HG03521 (cell line): ENCODE measurements around the gene FNDC1.
A peak's percentile ranks its signal among the peaks of the same experiment; 100 is the strongest.
"Not testable (repeated sequence)": the region's sequence is repeated elsewhere in the genome, so short reads cannot be mapped to it uniquely, and the experiment has no call there.

Experiments
- ATAC-seq: cut with Tn5 transposase; IDR thresholded peaks from one replicate; pipeline ENCODE4 v1.9.1; 2021; ENCODE audit warnings: mild to moderate bottlenecking, moderate library complexity; ENCODE audit not compliant: unreplicated experiment

The FNDC1 gene

GRCh38 chr6:159169193-159169555 lies at the start of gene FNDC1:
Gene FNDC1 (plus strand): TSS chr6:159169400. CDS start chr6:159169597, 197 bp downstream.
- no peak for ATAC-seq

GRCh38 chr6:159119791-159120190 lies 49.4 kb upstream of the FNDC1 start:
- no peak for ATAC-seq

- no peak for ATAC-seq
Measured at GRCh38 chr6:159121486-159121885, 47.7 kb upstream of the FNDC1 start.

- ATAC-seq = no peak
Measured at GRCh38 chr6:159122453-159122852, 46.7 kb upstream of the FNDC1 start.

- ATAC-seq = not testable (repeated sequence)
Measured at GRCh38 chr6:159123831-159124230, 45.4 kb upstream of the FNDC1 start.

GRCh38 chr6:159125014-159125609 lies 44.1 kb upstream of the FNDC1 start:
- no peak for ATAC-seq

- no peak for ATAC-seq
Measured at GRCh38 chr6:159125951-159126352, 43.2 kb upstream of the FNDC1 start.

- peak; percentile 9 for ATAC-seq
Measured at GRCh38 chr6:159126590-159126989, 42.6 kb upstream of the FNDC1 start.

- no peak for ATAC-seq
Measured at GRCh38 chr6:159127701-159128100, 41.5 kb upstream of the FNDC1 start.

GRCh38 chr6:159128978-159129377 lies 40.2 kb upstream of the FNDC1 start:
- no peak for ATAC-seq

GRCh38 chr6:159130846-159131245 lies 38.4 kb upstream of the FNDC1 start:
- no peak for ATAC-seq

- no peak for ATAC-seq
Measured at GRCh38 chr6:159131709-159132108, 37.5 kb upstream of the FNDC1 start.

GRCh38 chr6:159132664-159133063 lies 36.5 kb upstream of the FNDC1 start:
- ATAC-seq = no peak

- peak; percentile 70 for ATAC-seq
Measured at GRCh38 chr6:159134701-159135364, 34.4 kb upstream of the FNDC1 start.

- ATAC-seq = no peak
Measured at GRCh38 chr6:159137676-159138075, 31.5 kb upstream of the FNDC1 start.

- no peak for ATAC-seq
Measured at GRCh38 chr6:159142531-159142930, 26.7 kb upstream of the FNDC1 start.

GRCh38 chr6:159148641-159149040 lies 20.6 kb upstream of the FNDC1 start:
- ATAC-seq = no peak

- no peak for ATAC-seq
Measured at GRCh38 chr6:159149641-159150040, 19.6 kb upstream of the FNDC1 start.

- no peak for ATAC-seq
Measured at GRCh38 chr6:159151266-159151855, 17.8 kb upstream of the FNDC1 start.

GRCh38 chr6:159152041-159152440 lies 17.2 kb upstream of the FNDC1 start:
- ATAC-seq = no peak

- no peak for ATAC-seq
Measured at GRCh38 chr6:159152782-159153181, 16.4 kb upstream of the FNDC1 start.

- ATAC-seq = no peak
Measured at GRCh38 chr6:159155679-159156078, 13.5 kb upstream of the FNDC1 start.
